Nucleus accumbens (tissue), 56 donors: ENCODE data around the gene CRMP1.

Source experiments
- DNase-seq, 56 donors: peaks; one replicate each; lab custom pipeline; 2025; lab: John Stamatoyannopoulos, UW

The CRMP1 gene

GRCh38 chr4:5804656-5805055 lies 88.2 kb downstream of the CRMP1 start:
- no peak for DNase-seq

- no peak for DNase-seq
Measured at GRCh38 chr4:5802565-5802964, 90.3 kb downstream of the CRMP1 start.

GRCh38 chr4:5801696-5802095 lies 91.2 kb downstream of the CRMP1 start:
- no peak for DNase-seq

- DNase-seq: no peak
Measured at GRCh38 chr4:5800496-5800895, 92.4 kb downstream of the CRMP1 start.

GRCh38 chr4:5799406-5799805 lies 93.5 kb downstream of the CRMP1 start:
- no peak for DNase-seq

- DNase-seq: no peak
Measured at GRCh38 chr4:5798946-5799345, 93.9 kb downstream of the CRMP1 start.

GRCh38 chr4:5798462-5798861 lies 94.4 kb downstream of the CRMP1 start:
- DNase-seq: no peak

GRCh38 chr4:5797866-5798265 lies 95.0 kb downstream of the CRMP1 start:
- no peak for DNase-seq

- no peak for DNase-seq
Measured at GRCh38 chr4:5796976-5797375, 95.9 kb downstream of the CRMP1 start.

- no peak for DNase-seq
Measured at GRCh38 chr4:5795580-5795979, 97.3 kb downstream of the CRMP1 start.

- DNase-seq: no peak
Measured at GRCh38 chr4:5793514-5793913, 99.4 kb downstream of the CRMP1 start.

- no peak for DNase-seq
Measured at GRCh38 chr4:5791654-5792053, 101.2 kb downstream of the CRMP1 start.

- no peak for DNase-seq
Measured at GRCh38 chr4:5790546-5790857, 102.4 kb downstream of the CRMP1 start.

GRCh38 chr4:5789141-5789540 lies 103.7 kb downstream of the CRMP1 start:
- DNase-seq: no peak

GRCh38 chr4:5788144-5788543 lies 104.7 kb downstream of the CRMP1 start:
- no peak for DNase-seq

GRCh38 chr4:5787311-5787710 lies 105.6 kb downstream of the CRMP1 start:
- no peak for DNase-seq

GRCh38 chr4:5785806-5786680 lies 106.8 kb downstream of the CRMP1 start:
- no peak for DNase-seq

GRCh38 chr4:5784960-5785611 lies 107.8 kb downstream of the CRMP1 start:
- DNase-seq: no peak

GRCh38 chr4:5784021-5784420 lies 108.9 kb downstream of the CRMP1 start:
- DNase-seq: no peak

- DNase-seq: no peak
Measured at GRCh38 chr4:5783486-5783885, 109.4 kb downstream of the CRMP1 start.

- DNase-seq: no peak
Measured at GRCh38 chr4:5782829-5783476, 109.9 kb downstream of the CRMP1 start.

GRCh38 chr4:5781691-5782090 lies 111.2 kb downstream of the CRMP1 start:
- no peak for DNase-seq
